Fibroblast of lung (primary cell): ENCODE results near the gene GRIK4.

Experiments used
- CTCF ChIP-seq, 2 donors: IDR thresholded peaks in 1 of 2; conservative IDR thresholded peaks in 1 of 2; 1 replicate in 1 of 2; 2 replicates in 1 of 2; pipeline ENCODE4 v1.5.1; 2011 to 2012; ENCODE audit warnings: low read length in 2 of 2, control low read depth in 1 of 2, inconsistent platforms in 1 of 2, low read depth in 1 of 2, mild to moderate bottlenecking in 1 of 2
- EZH2 ChIP-seq: IDR thresholded peaks from 2 replicates; pipeline ENCODE4 v1.5.1; 2012; ENCODE audit warnings: low read length, control low read depth, mild to moderate bottlenecking; ENCODE audit errors: missing control alignments

- TF ChIP-seq CTCF (conservative IDR thresholded peaks at IDR 0.05 in 1 of 2, IDR thresholded peaks at IDR 0.05 in 1 of 2; ENCODE audit: low read depth in 1 of 2, low read length in 2 of 2) (no peak), EZH2 (no peak)
Measured at GRCh38 chr11:120827198-120827597, 315.6 kb downstream of the GRIK4 start.
